GM19452 (cell line): ENCODE measurements around the gene PLA2G4B.
"Not testable (repeated sequence)": the region's sequence is repeated elsewhere in the genome, so short reads cannot be mapped to it uniquely, and the experiment has no call there.

ENCODE experiments used
- ATAC-seq: cut with Tn5 transposase; IDR thresholded peaks from one replicate; pipeline ENCODE4 v1.9.1; 2021; ENCODE audit not compliant: unreplicated experiment

Gene PLA2G4B

GRCh38 chr15:41827290-41827879, 11.3 kb upstream of the PLA2G4B start:
- ATAC-seq = no peak

- peak; percentile 75 for ATAC-seq
Measured at GRCh38 chr15:41827880-41828806, 10.5 kb upstream of the PLA2G4B start, which contains the start of gene JMJD7. JMJD7 (plus strand) TSS chr15:41828092; CDS start chr15:41828125, 33 bp downstream.

DNA sequence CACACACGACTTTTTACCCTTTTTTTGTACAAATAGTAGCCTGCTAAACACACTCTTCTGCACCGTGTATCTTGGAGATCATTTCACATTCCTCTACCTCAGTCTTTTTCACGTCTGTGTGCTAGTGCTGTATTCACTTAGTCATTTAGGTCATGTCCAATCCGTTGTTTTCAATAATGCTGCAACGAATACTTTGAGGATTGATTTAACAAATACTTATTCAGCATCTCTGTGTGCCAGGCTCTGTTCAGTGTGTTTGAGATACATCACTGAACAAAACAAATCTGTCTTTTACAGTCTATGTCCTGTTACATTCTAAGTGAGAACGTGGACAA, 9.9 kb upstream of the PLA2G4B start:
- no peak for ATAC-seq

GRCh38 chr15:41829959-41830646, 8.5 kb upstream of the PLA2G4B start:
- ATAC-seq = no peak

DNA sequence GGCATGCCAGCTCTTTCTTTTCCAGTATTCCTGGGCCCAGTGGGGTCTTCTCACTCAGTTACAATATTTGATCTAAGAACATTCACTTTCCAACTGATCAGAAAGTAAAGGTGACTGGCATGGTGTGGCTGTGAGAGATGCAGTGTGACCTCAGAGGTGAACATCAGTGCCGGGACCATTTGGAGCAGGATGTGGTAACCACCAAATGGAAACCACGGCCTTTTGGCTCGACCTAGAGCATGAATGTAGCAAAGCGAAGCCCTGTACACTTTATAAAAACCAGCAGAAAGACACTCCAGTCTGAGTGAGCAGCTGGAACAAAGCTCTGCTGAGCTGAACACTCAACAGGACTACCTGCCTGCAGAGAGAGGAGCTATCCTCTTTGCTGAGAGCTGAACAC, 7.4 kb upstream of the PLA2G4B start:
- ATAC-seq = not testable (repeated sequence)

DNA sequence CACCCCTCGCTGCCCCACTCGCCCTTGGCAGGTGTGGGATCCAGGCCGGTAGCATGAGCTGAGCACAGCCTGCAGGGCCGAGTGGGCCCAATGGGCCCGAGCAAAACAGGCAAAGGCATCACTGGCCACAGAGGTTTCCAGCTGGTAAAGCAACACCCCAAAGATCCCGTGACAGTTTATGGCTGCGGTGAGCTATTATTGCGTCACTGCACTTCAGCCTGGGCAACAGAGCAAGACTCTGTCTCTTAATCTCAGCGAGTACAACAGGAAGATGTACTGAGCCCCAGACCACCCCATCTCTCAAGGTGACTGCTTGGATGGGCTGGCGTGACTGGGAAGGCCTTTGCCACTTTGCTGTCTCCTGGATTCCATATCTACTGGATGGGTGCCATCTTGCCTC, 6.4 kb upstream of the PLA2G4B start:
- ATAC-seq = no peak

GRCh38 chr15:41832875-41833274, 5.8 kb upstream of the PLA2G4B start:
- no peak for ATAC-seq

GRCh38 chr15:41834096-41834495, 4.6 kb upstream of the PLA2G4B start:
- no peak for ATAC-seq

GRCh38 chr15:41836073-41836472, 2.6 kb upstream of the PLA2G4B start:
- ATAC-seq = no peak

DNA sequence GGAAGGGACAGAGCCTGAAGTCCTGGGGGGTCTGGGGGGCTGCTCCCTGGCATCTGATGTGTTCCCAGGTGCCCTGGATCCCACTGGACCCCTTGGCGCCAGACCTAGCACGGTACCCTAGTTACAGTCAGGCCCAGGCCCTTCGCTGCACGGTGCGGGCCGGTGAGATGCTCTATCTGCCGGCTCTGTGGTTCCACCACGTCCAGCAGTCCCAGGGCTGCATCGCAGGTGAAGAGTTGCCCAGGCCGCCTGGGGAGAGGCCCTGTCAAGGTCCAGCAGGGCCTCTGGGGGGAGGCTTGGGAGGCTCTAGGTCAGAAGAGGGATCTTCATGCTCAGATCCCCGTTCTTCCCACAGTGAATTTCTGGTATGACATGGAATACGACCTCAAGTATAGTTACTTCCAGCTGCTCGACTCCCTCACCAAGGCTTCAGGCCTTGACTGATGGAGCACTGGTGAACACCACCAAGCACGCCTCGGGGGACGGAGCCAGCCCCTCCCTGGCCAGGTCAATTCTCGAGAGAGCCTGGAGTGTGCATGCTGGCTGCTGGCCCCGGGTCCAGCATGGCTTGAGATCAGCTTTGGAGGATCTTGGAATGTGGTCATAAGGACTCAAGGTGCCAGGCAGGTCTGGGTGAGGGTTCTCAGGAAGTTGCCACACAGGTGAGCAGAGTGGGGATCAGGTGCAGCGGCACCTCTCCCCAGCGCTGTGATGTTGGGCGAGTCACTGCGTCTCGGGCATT, 1.8 kb upstream of the PLA2G4B start:
- no peak for ATAC-seq

DNA sequence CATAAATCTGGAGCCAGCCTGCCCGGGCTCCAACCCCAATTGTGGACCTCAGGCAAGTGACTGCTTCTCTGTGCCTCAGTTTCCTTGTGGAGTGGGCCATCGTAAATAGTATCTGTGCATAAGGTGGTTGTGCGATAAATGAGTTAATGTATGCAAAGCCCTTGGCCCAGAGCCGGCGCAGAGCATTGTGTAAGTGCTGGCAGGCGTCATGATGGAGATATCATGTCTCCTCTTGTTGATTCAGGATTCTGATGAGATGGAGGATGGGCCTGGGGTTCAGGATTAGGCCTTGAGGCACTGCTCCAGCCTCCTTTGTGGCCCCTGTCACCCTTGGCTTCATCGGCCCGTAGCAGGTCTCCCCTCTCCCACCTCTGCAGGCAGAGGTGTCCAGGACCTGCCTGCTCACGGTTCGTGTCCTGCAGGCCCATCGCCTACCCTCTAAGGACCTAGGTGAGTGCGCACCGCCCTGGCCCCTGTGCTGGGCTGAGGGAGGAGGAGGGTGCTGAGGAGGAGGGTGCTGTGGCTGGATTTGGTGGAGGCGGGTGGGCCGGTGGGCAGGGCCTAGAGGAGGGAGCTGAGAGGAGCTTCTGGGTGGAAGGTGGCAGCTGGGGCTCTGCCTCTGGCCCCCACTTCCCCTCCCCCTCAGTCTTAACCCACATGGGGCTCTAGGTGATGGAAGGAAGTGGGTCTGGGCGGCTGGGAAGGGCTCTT, 1.3 kb downstream of the PLA2G4B start:
- no peak for ATAC-seq

DNA sequence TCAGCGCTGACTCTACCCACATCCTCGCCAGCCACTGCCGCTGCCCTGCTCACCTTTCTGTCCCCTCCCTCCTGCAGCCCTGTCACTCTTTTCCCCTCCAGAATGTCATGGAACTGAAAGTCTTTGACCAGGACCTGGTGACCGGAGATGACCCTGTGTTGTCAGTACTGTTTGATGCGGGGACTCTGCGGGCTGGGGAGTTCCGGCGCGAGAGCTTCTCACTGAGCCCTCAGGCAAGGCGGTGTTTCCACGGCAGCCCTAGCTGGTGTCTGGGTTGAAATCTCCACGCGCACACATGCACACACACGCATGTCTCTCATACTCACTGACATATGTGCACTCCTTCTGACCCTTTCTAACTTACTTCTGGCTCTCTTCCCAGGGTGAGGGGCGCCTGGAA, 2.0 kb downstream of the PLA2G4B start:
- ATAC-seq = no peak

DNA sequence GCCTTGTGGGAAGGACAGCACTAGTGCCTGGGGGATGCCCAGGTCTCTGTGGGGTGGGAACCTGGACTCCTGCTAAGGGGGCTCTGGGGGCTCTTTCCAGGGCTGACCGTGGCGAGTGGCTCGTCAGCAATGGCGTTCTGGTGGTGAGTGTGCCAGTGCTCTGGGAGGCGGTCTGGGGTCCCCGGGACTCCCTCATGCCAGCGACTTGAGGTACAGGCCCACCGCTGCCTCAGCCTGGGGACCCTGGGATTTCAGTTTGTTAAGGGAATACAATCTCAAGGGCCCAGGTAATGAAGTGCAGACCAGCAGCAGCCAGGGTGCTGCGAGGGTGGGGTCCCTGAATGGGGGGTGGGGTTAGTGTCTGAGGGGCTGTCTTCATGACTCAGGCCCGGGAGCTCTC, 2.5 kb downstream of the PLA2G4B start:
- ATAC-seq = no peak

GRCh38 chr15:41842229-41842628, 3.6 kb downstream of the PLA2G4B start:
- no peak for ATAC-seq

DNA sequence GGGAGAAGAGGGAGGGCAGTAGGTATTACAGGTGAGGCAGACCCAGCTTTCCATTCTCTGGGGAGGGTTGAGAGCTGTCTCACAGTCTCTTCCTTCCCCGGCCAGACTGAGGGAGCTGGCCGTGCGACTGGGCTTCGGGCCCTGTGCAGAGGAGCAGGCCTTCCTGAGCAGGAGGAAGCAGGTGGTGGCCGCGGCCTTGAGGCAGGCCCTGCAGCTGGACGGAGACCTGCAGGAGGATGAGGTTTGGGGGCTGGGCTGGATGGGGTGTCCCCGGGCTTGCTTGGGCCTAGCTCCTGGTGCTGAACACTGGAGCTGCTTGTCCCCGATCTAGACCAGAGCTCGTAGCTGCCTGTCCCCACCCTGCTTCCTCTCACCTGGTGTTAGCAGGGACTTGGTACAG, 4.9 kb downstream of the PLA2G4B start:
- ATAC-seq = no peak

DNA sequence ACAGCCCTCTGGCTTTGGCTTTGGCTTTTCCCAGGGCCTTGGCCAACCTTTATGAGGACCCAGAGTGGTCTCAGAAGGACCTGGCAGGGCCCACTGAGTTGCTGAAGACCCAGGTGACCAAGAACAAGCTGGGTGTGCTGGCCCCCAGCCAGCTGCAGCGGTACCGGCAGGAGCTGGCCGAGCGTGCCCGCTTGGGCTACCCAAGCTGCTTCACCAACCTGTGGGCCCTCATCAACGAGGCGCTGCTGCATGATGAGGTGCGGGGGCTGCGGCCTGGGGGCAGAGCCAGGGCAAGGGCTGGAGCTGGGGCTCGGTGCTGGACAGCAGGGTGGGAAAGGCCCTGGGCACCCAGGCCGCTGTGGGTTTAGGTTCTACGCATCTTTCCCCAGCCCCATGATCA, 6.2 kb downstream of the PLA2G4B start:
- no peak for ATAC-seq

GRCh38 chr15:41847206-41847605, 8.6 kb downstream of the PLA2G4B start:
- ATAC-seq = no peak

DNA sequence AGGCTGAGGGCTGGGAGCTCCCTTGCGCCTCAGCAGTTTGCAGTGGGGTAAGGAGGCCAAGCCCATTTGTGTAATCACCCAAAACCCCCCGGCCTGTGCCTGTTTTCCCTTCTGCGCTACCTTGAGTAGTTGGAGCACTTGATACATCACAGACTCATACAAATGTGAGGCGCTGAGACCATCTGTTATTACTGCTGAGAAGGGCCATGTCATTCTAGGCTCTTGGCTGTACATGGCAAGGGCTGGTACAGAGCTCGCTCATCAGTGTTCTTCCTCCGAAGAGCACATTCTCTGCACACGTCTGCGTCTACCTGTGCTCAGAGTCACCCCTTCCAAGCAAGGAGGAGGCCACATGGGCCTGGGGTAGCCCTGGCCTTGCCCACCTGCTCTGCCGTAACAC, 9.3 kb downstream of the PLA2G4B start:
- ATAC-seq = no peak

DNA sequence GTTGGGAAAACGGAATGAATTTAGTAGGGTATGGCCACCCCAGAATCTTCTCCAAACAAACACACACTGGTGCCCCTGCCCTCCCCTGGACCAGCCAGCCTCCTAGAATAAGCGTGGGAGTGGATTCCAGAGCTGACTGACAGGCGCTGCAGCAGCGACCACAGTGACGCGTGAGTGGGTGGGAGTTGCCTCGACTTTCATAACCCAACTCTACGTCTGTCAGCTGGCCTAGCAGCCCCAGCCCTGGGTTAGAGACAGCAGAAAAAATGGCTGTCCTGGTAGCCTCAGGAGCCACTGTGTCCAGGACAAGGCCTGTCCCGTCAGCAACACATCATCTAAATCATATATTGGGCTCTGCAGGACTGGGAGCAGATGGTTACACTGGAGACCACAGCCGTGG, 10.0 kb downstream of the PLA2G4B start:
- ATAC-seq = no peak

DNA sequence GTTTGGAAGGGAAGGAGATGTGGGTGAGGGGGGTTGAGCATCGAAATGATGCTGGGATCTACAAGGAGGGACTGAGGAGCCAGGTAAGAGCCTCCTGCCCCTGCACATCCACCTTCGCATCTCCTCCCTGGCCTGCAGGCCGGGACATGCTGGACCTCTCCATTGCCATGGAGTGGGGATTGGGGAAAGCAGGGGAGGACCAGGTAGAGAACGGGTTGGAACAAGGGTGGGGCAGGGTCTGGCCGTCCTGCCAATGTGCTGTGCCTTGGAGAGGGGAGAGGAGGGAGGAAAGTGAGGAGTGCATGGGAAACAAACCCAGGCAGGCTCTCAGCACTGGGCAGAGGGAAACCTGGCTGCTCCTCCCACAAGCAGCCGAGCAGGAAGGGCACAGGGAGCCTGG, 10.6 kb downstream of the PLA2G4B start:
- ATAC-seq = no peak

DNA sequence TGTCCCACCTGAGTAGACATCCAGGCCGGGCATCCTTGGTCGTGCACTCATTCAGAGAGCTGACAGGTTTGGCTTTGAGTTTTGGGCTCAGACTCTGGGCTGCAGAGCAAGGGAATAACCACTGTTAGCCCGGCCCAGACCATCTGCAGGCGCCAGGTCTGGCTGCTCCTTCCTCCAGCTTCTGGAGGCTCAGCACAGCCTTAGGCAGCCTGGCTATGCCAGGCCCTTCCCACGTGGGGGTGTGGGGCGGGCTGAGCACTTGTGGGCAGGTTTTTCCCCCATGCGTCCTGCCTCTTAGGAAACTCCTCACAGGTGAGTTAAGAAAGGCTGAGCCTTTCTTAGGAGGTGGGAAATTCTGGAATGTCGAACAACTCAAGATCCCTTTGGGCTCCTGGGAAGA, 11.2 kb downstream of the PLA2G4B start:
- ATAC-seq = no peak
